ENCODE measurements around the gene MAPK8IP1.

DNA sequence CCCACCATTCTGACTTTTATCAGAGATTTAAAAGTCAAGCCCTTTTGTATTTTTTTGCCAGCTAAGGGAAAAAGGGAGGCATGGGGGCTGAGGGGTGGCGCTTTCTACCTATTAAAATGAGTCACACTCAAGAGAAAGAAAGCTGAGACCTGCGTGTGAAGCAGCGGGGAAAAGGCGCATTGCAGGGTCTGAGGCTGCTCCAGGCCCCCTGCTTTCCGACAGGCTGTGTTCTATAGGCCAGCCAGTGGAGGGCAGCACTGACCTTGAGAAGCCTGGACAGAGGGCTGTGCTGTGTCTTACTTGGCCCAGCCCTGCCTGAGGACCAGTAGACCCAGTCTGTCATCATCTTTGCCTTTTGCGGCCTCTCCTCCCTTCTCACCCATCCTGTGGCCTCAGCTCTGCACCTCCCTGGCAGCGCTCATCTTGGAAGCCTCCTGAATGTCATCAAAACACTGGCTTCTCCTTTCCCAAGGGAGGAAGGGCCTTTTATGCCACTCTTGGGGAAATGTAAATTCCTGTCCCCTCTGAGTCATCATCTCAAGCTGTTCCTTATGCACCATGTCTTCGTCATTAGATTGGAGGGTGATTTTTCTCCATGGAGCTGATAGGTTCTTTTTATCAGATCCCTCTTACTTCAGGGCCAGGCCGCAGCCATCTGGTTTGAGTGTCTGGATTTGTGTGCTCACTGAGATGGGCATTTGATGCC is 12.6 kb upstream of the MAPK8IP1 start:
- TF ChIP-seq POLR2AphosphoS5 (IDR thresholded peaks at IDR 0.05; ENCODE audit: borderline replicate concordance, low read depth, low read length) (no peak), EZH2 (IDR thresholded peaks at IDR 0.05) (no peak), FOXP2 (optimal IDR thresholded peaks at IDR 0.05; ENCODE audit: control extremely low read depth, extremely low read length, insufficient read depth) (no peak)

Measured in SK-N-MC (cell line).